H54 (cell line): ENCODE measurements around the gene CSF3R.

Experiments
- DNase-seq: peaks from one replicate; pipeline ENCODE4 v3.0.0; 2011; ENCODE audit warnings: low spot score, mixed read lengths; ENCODE audit not compliant: insufficient read length
- FAIRE-seq: peaks from 3 replicates; lab custom pipeline; 2011; peaks lifted over from hg19 to GRCh38; lab: Jason Lieb, UNC
- POLR2A ChIP-seq: IDR thresholded peaks from 2 replicates; pipeline ENCODE4 v1.6.1; 2011; ENCODE audit warnings: low read depth, mild to moderate bottlenecking, low read length

CSF3R gene

DNA sequence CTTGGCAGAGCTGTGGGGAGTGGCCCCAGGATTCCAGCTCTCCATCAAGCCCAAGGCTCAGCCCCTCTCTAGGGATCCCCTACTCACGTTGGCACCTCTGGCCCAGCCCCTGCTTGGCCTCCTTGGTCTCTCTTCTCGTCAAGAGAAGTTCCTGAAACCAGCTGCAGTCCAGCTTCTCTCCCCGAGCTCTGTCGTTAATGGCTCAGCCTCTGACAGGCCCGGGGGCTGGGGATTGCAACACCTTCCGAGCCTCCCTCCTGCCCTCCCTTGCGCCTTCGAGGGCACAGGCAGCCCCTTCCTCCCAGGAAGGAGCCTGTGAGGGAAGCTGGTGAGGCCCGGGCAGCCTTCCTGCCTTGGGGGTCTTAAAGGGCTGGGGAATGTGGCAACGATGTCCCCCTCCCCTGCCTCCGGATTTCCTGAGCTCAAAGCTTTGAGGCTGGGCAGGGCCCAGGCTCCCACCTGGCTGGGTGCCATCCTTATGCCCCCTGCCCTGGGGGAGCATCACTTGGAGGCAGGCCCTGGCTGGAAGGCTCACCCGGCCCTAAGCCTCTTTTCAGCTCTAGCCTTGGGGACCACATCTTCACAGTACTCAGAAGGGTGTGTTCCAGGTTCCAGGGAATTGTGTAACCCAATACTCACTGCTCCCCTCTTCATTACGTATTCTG lies at the start of gene CSF3R:
TSS of gene CSF3R (minus strand) at position 190 of the 665 bp plus-strand sequence. CDS start 3,417 bp downstream, outside the sequence.
- no peak for TF ChIP-seq POLR2A
- no peak for DNase-seq
- no peak for FAIRE-seq

GRCh38 chr1:36531833-36532232 lies 49.1 kb upstream of the CSF3R start:
- FAIRE-seq (no peak), DNase-seq (no peak)
- no peak for TF ChIP-seq POLR2A

- TF ChIP-seq POLR2A = no peak
- no peak for FAIRE-seq
- DNase-seq = no peak
Measured at GRCh38 chr1:36530791-36531190, 48.1 kb upstream of the CSF3R start.

- DNase-seq (no peak), FAIRE-seq (no peak)
- TF ChIP-seq POLR2A = no peak
Measured at GRCh38 chr1:36530261-36530660, 47.5 kb upstream of the CSF3R start.

DNA sequence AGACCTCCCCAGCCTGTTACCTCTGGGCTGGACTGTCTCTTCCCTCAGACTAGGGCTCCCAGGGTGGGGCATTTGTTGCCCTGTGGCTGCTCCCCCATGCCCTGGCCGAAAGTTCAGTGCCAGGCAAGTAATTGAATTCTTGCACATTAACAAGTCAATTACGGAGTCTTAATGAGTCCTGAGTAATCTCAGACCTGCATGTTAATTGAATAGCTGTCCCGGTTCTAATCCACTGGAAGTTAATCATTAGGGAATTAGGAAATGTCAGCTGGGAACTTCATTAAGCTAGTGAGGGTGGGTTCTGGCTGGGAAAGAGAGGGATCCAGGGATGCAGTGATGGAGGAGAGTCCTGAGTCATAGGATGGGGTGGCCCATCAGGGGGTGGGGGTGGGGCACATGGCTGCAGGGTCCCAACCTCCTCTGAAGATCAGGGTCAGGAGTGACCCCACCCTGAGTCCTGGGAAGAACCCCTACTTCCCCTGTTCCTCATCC lies 47.1 kb upstream of the CSF3R start:
- DNase-seq (no peak), FAIRE-seq (no peak)

DNA sequence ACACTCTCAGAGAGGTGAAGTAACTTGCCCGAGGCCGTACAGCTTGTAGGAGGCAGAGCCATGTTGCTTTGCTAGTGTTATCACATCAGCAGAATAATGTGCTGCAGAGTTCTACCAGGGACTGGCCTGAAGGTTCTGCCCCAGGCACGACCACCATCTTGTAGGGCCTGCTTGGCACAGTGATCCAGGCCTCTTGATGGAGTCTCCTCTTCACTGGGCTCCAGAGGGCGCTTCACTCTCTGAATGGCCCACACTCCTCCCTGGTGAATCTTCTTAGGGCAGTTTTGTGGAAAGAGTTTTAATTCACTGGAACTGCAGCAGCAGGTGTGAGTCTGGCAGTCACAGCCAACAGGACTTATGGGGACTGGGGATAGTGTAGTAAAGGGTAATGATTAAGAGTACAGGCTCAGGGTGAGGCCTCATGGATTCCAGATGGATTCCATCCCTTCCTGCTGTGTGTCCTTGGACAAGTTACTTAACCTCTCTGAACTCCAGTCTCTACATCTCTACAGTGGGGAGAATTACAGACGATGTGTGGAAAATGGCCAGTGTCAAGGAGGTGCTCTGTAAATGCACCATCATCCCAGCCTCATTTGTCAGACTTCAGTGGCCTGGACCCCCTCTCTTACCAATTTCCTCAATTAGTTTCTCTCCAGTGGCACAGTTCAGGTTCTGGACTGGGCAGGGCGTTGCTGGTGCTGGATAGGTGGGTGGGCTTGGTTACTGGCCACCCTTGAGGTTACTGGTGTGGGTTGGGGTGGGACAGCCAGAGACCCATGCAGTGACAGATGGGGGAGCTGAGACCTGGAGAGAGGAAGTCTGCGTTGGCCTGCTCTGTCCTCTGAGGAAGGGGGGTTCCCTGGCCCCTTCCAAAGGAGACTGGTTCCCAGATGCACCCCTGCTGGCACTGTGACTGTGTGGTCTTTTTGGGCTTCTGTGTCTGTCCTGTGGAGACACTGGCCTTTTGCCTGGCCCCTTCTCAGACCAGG lies 45.9 kb upstream of the CSF3R start:
- FAIRE-seq (no peak), DNase-seq (no peak)
- TF ChIP-seq POLR2A = no peak

More for the DNA sequence above, 47.1 kb upstream of the CSF3R start:
- TF ChIP-seq POLR2A = no peak

DNA sequence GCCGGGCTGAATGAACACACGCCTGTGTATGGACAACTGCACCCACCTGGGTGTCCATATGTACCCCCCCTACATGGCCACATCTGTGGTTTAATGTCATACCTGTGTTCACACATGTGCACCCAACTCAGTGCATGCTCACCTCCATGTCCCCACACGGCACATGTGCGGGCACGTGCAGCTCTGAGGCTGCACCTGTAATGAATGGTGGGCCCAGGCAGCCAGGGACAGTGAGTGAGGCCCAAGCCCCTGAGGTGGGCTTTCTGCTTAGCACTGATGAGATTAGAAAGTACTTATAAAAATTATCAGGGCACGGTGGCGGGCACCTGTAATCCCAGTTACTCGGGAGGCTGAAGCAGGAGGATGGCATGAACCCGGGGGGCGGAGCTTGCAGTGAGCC lies 42.5 kb upstream of the CSF3R start:
- FAIRE-seq (no peak), DNase-seq (no peak)
- TF ChIP-seq POLR2A = no peak

- DNase-seq (no peak), FAIRE-seq (no peak)
- no peak for TF ChIP-seq POLR2A
Measured at GRCh38 chr1:36524359-36525062, 41.8 kb upstream of the CSF3R start.

- TF ChIP-seq POLR2A = no peak
- DNase-seq = no peak
- FAIRE-seq = no peak
Measured at GRCh38 chr1:36523850-36524249, 41.1 kb upstream of the CSF3R start.

- DNase-seq = no peak
- no peak for TF ChIP-seq POLR2A
- no peak for FAIRE-seq
Measured at GRCh38 chr1:36523230-36523495, 40.5 kb upstream of the CSF3R start.

GRCh38 chr1:36522461-36523229 lies 39.9 kb upstream of the CSF3R start:
- no peak for TF ChIP-seq POLR2A
- DNase-seq = no peak
- no peak for FAIRE-seq

DNA sequence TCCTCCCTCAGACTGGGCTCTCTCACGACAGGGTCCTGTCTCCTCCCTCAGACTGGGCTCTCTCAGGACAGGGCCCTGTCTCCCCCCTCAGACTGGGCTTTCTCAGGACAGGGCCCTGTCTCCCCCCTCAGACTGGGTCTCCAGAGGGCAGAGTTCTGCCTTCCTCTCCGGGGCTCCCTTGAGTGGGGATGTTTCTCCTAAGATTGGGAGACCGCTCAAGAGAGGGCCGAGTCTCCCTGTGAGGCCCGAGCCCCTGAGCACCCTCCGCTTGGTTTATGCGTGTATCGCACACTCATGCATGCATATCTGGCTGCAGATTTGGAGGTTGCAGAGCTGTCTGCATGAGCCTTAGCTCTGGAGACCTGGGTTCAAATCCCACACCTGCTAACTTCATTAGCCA lies 39.3 kb upstream of the CSF3R start:
- no peak for TF ChIP-seq POLR2A
- no peak for FAIRE-seq

GRCh38 chr1:36520771-36521420 lies 38.2 kb upstream of the CSF3R start:
- FAIRE-seq = no peak
- DNase-seq = no peak
- no peak for TF ChIP-seq POLR2A

More for the DNA sequence above, 39.3 kb upstream of the CSF3R start:
- DNase-seq = no peak
